Measurements from ENCODE around the gene WASHC4. TPM values are rescaled to one million over a fixed set of nuclear protein-coding genes. Genes with fewer than 3 reads are reported as not detected.
"Not testable (repeated sequence)": the region's sequence is repeated elsewhere in the genome, so short reads cannot be mapped to it uniquely, and the experiment has no call there.

Gene WASHC4
- total RNA-seq, 1 donor from 2014 or later, result 26.1 TPM

GRCh38 chr12:105089817-105090216 lies 17.7 kb upstream of the WASHC4 start:
- no peak for DNase-seq (ENCODE audit: low spot score)
- ATAC-seq, result no peak

- ATAC-seq, result no peak
- no peak for DNase-seq (ENCODE audit: low spot score)
Measured at GRCh38 chr12:105090361-105090760, 17.2 kb upstream of the WASHC4 start.

- DNase-seq (ENCODE audit: low spot score) (no peak), ATAC-seq (no peak)
Measured at GRCh38 chr12:105091476-105092206, 15.9 kb upstream of the WASHC4 start.

- DNase-seq (ENCODE audit: low spot score), result no peak
- no peak for ATAC-seq
Measured at GRCh38 chr12:105092336-105092735, 15.2 kb upstream of the WASHC4 start.

DNA sequence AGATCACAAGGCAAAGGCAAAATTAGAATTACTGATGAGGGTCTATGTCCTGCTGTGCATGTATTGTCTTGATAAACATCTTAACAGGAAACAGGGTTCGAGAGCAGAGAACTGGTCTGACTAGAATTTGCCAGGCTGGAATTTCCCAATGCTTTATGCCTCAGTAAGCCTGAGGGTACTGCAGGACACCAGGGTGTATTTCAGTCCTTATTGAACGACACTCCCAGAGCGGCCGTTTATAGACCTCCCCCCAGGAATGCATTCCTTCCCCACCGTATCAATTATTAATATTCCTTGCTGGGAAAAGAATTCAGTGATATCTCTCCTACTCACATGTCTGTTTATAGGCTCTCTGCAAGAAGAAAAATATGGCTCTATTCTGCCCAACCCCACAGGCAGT lies 12.2 kb upstream of the WASHC4 start:
- not testable (repeated sequence) for ATAC-seq; DNase-seq (ENCODE audit: low spot score)

- DNase-seq (ENCODE audit: low spot score), result no peak
- ATAC-seq, result no peak
Measured at GRCh38 chr12:105099356-105099755, 8.2 kb upstream of the WASHC4 start.

DNA sequence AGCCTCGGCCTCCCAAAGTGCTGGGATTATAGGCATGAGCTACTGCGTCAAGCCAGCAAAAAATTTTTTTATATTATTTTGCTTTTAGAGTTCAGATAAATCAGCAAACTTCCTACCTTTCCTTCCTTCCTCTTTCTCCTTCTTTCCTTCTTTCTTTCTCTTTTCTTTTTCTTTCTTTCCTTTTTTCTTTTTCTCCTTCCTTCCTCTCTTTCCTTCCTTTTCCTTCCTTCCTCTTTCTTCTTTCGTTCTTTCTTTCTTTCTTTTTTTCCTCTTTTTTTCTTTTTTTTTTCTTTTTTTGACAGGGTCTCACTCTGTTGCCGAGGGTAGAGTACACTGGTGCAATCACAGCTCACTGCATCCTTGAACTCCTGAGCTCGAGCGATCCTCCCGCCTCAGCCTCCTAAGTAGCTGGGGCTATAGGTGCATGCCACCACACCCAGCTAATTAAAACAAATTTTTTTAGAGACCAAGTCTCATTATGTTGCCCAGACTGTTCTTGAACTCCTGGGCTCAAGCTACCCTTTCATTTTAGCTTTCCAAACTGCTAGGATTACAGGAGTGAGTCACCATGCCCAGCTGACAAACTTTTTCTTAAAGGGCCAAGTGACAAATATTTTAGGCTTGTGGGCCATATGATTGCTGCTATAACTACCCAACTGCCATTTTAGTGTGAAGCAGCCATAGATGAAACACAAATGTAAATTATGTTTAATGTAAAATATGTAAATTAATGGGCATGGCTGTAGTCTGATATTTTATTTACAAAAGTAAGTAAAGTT lies 7.1 kb upstream of the WASHC4 start:
- DNase-seq (ENCODE audit: low spot score) (no peak), ATAC-seq (no peak)

DNA sequence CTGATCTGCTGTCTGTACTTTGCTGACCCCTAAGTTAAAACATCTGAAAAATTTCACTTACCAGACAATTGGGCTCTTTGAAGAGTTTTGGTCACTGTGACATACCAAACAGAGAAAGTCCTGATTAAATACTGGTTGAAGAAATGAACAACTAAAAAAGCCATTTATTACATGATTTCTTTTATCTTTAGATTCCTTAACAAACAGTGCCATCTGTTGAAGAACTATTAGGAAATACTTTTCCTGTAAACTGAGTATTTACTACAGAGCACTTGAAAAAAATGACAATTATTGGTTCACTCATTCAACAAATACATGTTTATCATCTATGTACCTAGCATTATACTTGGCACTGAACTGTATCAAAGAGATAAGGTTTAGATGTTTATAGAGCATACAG lies 6.5 kb upstream of the WASHC4 start:
- ATAC-seq, result no peak
- no peak for DNase-seq (ENCODE audit: low spot score)

DNA sequence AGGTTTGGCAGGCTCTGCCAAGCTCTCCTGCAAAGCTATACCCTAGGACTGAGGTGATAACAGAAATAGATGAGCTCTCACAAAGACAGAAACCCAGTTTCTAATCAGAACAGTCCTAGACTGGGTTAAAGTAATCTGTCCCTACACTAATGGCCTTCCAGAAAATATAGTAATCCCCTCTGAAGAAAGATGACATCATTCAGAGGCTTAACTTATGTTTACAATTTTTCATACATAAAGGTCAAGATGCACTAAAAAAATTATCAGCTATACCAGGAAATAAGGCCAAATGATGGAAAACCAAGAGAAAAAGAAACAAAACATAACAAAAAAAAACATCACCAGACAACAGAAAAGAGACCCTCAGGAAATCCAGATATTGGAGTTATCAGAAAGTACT lies 4.9 kb upstream of the WASHC4 start:
- ATAC-seq, result no peak
- no peak for DNase-seq (ENCODE audit: low spot score)

GRCh38 chr12:105104762-105105161 lies 2.8 kb upstream of the WASHC4 start:
- DNase-seq (ENCODE audit: low spot score) (no peak), ATAC-seq (no peak)

DNA sequence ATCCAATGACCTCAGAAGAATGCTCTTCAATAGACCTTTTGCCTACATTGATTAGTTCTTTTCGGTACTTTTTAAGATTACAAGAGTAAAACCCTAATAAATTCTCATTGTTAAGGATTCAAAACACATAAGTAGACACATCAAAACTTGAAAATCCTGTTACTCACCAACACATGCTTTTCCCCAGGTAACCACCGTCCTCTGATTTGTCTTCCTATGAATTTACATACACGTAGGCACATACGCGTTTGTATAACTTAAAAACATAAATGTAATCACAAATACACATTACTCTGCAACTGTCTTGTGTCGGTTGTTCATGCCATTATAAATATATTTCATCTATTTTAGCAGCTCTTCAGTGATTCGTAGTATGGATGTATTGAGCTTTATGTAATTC lies 910 bp upstream of the WASHC4 start:
- ATAC-seq, result no peak
- DNase-seq (ENCODE audit: low spot score), result no peak

- ATAC-seq, result peak; percentile 48
- DNase-seq (ENCODE audit: low spot score), result no peak
Measured at GRCh38 chr12:105107171-105107493, 399 bp upstream of the WASHC4 start.

- DNase-seq (ENCODE audit: low spot score) (no peak), ATAC-seq (no peak)
Measured at GRCh38 chr12:105109465-105110212, 2.1 kb downstream of the WASHC4 start.

DNA sequence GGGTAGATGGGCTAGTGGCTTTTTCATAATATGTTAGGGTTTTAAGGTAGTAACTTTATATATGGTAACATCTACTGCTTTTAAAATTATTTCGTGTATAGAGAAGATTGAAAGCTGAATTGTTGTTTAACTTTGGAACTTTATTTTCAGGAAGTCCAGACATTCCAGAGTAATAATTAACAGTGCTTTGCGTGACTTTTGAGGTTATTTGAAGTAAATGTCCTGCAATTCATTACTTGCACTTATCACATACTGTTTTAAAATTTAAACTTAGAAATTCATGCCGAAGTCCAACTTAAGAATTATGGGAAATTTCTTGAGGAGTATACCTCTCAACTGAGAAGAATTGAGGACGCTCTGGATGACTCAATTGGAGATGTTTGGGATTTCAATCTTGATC lies 3.3 kb downstream of the WASHC4 start:
- no peak for ATAC-seq
- DNase-seq (ENCODE audit: low spot score), result no peak

DNA sequence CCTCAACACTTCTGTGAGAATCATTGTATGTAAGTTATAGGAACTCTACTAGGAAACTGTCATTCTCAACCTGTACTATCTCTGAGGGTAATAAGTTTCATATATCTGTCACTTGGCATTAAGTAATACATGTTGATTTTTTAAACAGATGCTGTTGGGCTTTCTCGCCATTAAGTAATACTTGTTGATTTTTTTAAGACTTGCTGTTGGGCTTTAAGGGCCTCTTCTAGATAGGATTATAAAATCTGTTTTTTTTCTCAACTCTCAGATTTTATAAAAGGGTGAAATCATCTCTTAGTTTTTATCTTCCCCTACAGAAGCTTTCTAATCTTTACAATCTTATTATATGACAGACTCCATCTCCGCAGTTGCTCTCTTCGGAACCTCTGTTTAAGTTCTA lies 5.6 kb downstream of the WASHC4 start:
- DNase-seq (ENCODE audit: low spot score) (no peak), ATAC-seq (no peak)

DNA sequence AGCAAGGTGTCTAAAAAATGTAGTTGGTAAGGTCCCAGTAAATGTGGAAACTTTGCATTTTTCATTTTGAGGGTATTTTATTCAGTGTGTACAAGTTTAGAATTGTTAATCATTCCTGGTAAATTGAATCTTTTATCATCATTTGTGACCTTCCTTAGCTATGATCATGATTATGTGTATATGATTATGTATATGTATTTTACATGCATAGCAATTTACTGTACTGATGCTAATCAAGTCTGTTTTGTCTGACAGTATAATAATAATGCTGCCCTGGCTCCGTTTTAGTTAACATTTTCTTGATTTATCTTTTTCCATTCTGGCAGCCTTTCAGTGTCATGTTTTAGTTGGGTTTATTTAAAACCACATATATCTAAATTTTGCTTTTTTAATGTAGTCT lies 9.4 kb downstream of the WASHC4 start:
- DNase-seq (ENCODE audit: low spot score) (no peak), ATAC-seq (no peak)

DNA sequence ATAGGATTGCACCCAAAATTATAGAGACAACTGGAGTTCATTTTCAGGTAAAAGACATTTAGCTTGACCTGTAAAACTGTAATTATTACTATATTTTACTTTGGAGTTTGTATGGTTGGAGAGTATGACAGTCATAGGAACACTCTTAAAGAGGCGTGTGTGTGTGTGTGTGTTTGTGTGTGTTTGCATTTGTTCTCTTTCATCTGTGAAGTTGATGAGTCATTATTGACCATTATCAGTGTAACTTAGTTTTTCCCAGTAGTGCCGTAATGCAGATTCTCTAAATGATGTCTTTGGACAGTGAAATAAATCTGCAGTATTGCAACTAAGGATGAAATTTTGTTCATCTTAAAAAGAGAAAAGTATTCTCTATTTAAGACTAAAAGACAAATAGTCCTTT lies 13.0 kb downstream of the WASHC4 start:
- no peak for DNase-seq (ENCODE audit: low spot score)
- no peak for ATAC-seq

DNA sequence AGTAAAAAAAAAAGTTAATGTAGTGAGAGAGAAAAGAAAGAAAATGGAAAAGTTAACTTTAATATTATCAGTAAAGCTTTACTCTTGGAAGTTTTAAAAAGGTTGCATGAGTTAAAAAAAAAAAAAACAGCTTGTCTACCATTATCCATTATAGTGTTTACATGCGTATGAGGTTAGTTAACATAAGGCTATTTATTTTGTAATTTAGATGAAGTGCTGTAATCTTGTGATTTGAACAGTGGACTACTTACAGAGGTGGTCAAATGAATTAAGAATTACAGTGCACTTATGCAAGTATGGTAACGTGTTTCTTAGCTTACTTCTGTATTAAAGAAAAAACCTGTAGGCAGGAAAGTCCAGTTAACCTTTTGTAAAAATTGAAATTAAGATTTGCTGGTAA lies 30.7 kb downstream of the WASHC4 start:
- ATAC-seq (no peak), DNase-seq (ENCODE audit: low spot score) (no peak)

GRCh38 chr12:105141320-105141922 lies 33.9 kb downstream of the WASHC4 start:
- ATAC-seq (no peak), DNase-seq (ENCODE audit: low spot score) (no peak)

- ATAC-seq, result no peak
- no peak for DNase-seq (ENCODE audit: low spot score)
Measured at GRCh38 chr12:105142259-105142658, 34.7 kb downstream of the WASHC4 start.

- ATAC-seq, result no peak
- DNase-seq (ENCODE audit: low spot score), result no peak
Measured at GRCh38 chr12:105156260-105156659, 48.7 kb downstream of the WASHC4 start.

DNA sequence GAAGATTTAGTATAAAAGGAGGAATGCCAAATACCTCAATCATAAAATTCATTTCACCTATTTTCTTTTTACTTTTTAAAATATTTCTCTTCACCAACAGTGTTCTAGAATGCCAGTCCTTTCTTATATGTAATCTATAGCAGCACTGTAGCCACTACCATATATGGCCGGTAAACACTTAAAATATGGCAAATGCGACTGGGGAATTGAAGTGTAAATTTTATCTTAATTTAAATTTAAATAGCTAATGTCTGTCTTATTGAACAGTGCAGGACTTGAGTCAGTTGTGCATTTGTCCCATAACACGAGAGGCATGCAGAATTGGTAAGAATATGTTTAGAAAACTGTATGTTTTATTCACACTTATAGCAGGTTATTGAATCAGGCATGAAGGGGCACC lies 50.1 kb downstream of the WASHC4 start:
- no peak for DNase-seq (ENCODE audit: low spot score)
- ATAC-seq, result no peak

Measured in left lobe of liver (tissue), 2 donors.